ENCODE results near the gene RARRES2. TPM values are rescaled to one million over a fixed set of nuclear protein-coding genes. Genes with fewer than 3 reads are reported as not detected.

RARRES2 gene
- total RNA-seq, 2 donors from 2014 or later = not detected

GRCh38 chr7:150360363-150361058, 19.1 kb upstream of the RARRES2 start:
- no peaks in the 10 kb centered on the region for H3K27me3 Mint-ChIP-seq
- H3K4me1 Mint-ChIP-seq = peaks cover 19% of the 10 kb centered on the region
- H3K27ac Mint-ChIP-seq = peak overlapping the region; percentile 63
- no peak overlapping the region for H3K4me3 Mint-ChIP-seq
- no peaks in the 10 kb centered on the region for H3K36me3 Mint-ChIP-seq (ENCODE audit: low read depth)
- H3K9me3 Mint-ChIP-seq = no peaks in the 10 kb centered on the region
- no peak for ATAC-seq (replicated peaks)

DNA sequence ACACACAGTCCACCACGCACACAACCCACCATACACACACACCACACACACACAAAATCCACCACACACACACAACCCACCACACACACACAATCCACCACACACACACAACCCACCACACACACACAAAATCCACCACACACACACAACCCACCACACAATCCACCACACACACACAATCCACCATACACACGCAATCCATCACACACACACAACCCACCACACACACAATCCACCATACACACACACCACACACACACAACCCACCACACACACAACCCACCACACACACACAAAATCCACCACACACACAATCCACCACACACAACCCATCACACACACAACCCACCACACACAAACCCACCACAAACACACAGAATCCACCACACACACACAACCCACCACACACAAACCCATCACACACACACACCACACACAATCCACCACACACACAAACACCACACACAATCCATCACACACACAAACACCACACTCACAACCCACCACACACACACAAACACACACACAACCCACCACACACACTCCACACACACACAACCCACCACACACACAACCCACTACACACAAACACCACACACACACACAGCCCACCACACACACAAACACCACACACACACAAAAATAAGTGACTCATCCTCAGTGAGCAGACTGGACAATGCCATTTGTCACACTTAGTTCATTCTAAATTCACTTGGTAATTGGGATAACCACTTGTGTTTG, 18.4 kb upstream of the RARRES2 start:
- Mint-ChIP-seq H3K27me3 (no peaks in the 10 kb centered on the region), H3K27ac (peak overlapping the region; percentile 63), H3K4me3 (no peak overlapping the region), H3K4me1 (peaks cover 19% of the 10 kb centered on the region), H3K36me3 (ENCODE audit: low read depth) (no peaks in the 10 kb centered on the region), H3K9me3 (no peaks in the 10 kb centered on the region)
- no peak for ATAC-seq (replicated peaks)

- H3K4me1 Mint-ChIP-seq = peaks cover 19% of the 10 kb centered on the region
- H3K4me3 Mint-ChIP-seq = no peak overlapping the region
- ATAC-seq (replicated peaks) = no peak
- H3K27ac Mint-ChIP-seq = no peak overlapping the region
- no peaks in the 10 kb centered on the region for H3K36me3 Mint-ChIP-seq (ENCODE audit: low read depth)
- H3K9me3 Mint-ChIP-seq = no peaks in the 10 kb centered on the region
- no peaks in the 10 kb centered on the region for H3K27me3 Mint-ChIP-seq
Measured at GRCh38 chr7:150358988-150359621, 17.7 kb upstream of the RARRES2 start.

DNA sequence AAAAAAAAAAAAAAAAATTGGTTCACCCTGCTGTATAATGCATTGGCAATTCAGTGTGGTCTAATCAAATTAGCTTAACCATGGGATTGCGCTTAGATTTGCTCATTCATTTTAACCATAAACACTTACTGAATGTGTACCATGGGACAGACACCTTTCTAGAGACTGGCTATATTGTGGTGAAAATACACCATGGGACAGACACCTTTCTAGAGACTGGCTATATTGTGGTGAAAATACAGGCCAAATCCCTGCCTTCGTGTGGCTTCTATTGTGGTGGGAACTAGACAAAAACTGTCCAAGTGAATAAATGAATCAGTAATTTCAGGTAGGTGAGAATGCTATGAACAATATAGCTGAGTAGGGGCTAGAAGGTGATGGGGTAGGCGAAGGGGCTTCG, 17.0 kb upstream of the RARRES2 start:
- ATAC-seq (replicated peaks) = peak; percentile 28

DNA sequence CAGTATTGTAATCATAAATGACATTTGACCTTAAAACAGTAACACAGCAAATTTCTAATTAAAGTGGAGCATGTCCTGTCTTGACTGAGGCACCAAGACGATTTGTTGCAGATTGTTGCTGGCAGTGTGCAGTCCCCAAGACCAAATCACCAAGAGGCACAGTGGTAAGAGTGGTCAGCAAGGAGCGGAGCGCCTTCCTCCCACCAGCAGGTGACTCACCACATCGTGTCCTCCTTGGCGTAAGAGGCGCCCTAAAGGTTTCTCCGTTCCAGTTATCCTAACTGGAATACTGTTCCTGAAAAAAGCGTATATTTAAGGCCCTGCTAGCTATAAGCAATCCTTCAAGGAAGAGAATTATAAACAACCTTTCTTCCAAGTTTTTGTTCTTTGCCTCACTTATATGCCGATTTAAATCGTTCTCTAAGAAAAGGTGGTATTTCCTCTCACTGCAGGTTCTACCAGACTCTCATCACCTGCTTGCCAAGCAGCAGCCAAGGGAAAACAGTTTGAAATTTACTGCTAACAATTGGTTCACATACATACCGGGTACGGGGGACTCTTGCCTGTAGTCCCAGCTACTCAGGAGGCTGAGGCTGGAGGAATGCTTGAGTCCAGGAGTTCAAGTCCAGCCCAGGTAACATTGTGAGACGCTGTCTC, 16.5 kb upstream of the RARRES2 start:
- peak overlapping the region; percentile 83 for H3K27ac Mint-ChIP-seq
- no peaks in the 10 kb centered on the region for H3K27me3 Mint-ChIP-seq
- peaks cover 19% of the 10 kb centered on the region for H3K4me1 Mint-ChIP-seq
- ATAC-seq (replicated peaks) = peak; percentile 56
- H3K9me3 Mint-ChIP-seq = no peaks in the 10 kb centered on the region
- peak overlapping the region; percentile 79 for H3K4me3 Mint-ChIP-seq
- H3K36me3 Mint-ChIP-seq (ENCODE audit: low read depth) = no peaks in the 10 kb centered on the region

More for the DNA sequence above, 17.0 kb upstream of the RARRES2 start:
- no peak overlapping the region for H3K27ac Mint-ChIP-seq
- H3K4me1 Mint-ChIP-seq = peaks cover 19% of the 10 kb centered on the region
- no peaks in the 10 kb centered on the region for H3K9me3 Mint-ChIP-seq
- no peaks in the 10 kb centered on the region for H3K27me3 Mint-ChIP-seq
- peak overlapping the region; percentile 79 for H3K4me3 Mint-ChIP-seq
- H3K36me3 Mint-ChIP-seq (ENCODE audit: low read depth) = no peaks in the 10 kb centered on the region

DNA sequence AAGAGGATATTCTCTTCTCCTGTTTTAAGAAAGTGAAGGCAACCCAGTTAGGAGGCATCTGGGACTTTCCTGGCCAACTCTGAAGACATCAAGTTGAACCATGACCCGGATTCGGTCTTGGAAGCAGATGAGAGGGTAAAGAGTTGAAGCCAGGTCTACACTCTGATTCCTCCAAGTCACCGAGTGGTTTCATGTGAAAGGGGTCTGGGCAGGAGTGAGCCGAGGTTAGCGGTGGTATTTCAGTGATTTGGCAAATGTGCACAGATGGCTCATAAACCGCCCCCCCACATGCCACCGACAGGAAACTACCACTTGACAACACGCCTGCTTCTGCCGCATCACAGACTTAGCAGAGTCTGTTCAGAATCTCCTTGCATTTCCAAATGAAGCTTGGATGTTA, 15.8 kb upstream of the RARRES2 start:
- peak; percentile 84 for ATAC-seq (replicated peaks)
- Mint-ChIP-seq H3K4me3 (peak overlapping the region; percentile 79), H3K36me3 (ENCODE audit: low read depth) (no peaks in the 10 kb centered on the region), H3K4me1 (peaks cover 19% of the 10 kb centered on the region), H3K27me3 (no peaks in the 10 kb centered on the region), H3K9me3 (no peaks in the 10 kb centered on the region), H3K27ac (peak overlapping the region; percentile 83)

- H3K27me3 Mint-ChIP-seq = no peaks in the 10 kb centered on the region
- peaks cover 19% of the 10 kb centered on the region for H3K4me1 Mint-ChIP-seq
- H3K9me3 Mint-ChIP-seq = no peaks in the 10 kb centered on the region
- peak overlapping the region; percentile 79 for H3K4me3 Mint-ChIP-seq
- peak overlapping the region; percentile 17 for H3K27ac Mint-ChIP-seq
- no peak for ATAC-seq (replicated peaks)
- H3K36me3 Mint-ChIP-seq (ENCODE audit: low read depth) = no peaks in the 10 kb centered on the region
Measured at GRCh38 chr7:150356265-150356897, 15.0 kb upstream of the RARRES2 start.

DNA sequence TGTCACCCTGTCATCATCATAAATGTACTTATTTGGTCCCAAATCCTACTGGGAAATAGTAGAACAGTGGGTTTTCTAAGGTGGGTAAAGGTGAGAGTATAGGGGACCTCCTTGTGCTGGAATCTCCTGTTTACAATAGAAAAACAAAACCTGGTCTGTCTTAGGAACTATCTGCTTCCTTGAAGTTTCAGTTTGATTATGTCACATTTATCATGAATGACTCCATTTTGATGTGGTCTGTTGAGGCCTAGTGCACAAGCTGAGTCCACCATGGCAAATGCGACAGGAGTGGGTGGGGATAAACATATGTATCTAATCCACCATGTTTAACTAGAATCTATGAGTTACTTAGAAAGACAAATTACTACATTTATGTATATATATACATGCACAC, 14.2 kb upstream of the RARRES2 start:
- no peak overlapping the region for H3K4me3 Mint-ChIP-seq
- no peaks in the 10 kb centered on the region for H3K9me3 Mint-ChIP-seq
- H3K27ac Mint-ChIP-seq = no peak overlapping the region
- no peaks in the 10 kb centered on the region for H3K27me3 Mint-ChIP-seq
- no peak for ATAC-seq (replicated peaks)
- H3K4me1 Mint-ChIP-seq = peaks cover 19% of the 10 kb centered on the region
- no peaks in the 10 kb centered on the region for H3K36me3 Mint-ChIP-seq (ENCODE audit: low read depth)

DNA sequence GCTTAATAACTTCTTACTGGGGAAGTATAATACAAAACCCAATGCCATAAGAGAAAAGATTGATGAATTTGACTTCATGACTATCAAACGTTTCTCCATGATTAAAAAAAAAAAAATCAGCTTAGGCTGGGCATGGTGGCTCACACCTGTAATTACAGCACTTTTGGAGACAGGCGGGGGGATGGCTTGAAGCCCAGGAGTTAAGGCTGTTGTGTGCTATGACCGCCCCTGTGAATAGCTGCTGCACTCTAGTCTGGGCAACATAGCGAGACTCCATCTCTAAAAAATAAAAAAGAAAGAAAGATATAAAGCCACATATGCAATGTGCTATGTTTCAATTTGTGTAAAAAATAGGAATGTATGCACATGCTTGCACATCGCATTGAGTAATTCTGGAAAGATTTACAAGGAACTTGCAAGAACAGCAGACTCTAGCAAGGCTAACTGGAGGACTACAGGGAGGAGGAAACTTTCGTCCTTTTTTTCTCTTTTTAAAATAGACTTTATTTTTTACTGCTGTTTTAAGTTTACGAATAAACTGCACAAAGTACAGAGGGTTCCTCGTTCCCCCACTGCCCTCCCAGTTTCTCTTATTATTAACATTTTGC, 10.3 kb upstream of the RARRES2 start:
- no peaks in the 10 kb centered on the region for H3K27me3 Mint-ChIP-seq
- no peak overlapping the region for H3K27ac Mint-ChIP-seq
- no peak for ATAC-seq (replicated peaks)
- H3K4me1 Mint-ChIP-seq = no peaks in the 10 kb centered on the region
- no peak overlapping the region for H3K4me3 Mint-ChIP-seq
- no peaks in the 10 kb centered on the region for H3K9me3 Mint-ChIP-seq
- no peaks in the 10 kb centered on the region for H3K36me3 Mint-ChIP-seq (ENCODE audit: low read depth)

DNA sequence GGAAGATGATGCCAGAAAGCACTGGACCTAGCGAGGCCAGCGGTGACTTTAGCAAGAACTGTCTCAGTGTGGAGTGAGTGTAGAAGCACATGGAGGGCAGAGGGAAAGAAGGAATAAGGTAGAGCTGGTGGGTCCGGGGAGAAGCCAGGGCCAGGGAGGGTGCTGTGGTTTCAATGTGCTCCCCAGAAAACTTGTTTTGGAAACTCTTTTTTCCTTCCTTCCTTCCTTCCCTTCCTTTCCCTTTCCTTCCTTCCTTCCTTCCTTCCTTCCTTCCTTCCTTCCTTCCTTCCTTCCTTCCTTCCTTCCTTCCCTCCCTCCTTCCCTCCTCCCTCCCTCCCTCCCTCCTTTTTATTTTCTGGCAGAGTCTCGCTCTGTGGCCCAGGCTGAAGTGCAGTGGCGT, 5.5 kb upstream of the RARRES2 start:
- Mint-ChIP-seq H3K27me3 (peaks cover 16% of the 10 kb centered on the region), H3K4me1 (no peaks in the 10 kb centered on the region), H3K27ac (no peak overlapping the region), H3K36me3 (ENCODE audit: low read depth) (no peaks in the 10 kb centered on the region), H3K4me3 (no peak overlapping the region), H3K9me3 (no peaks in the 10 kb centered on the region)
- no peak for ATAC-seq (replicated peaks)

GRCh38 chr7:150345012-150345411, 3.6 kb upstream of the RARRES2 start:
- H3K36me3 Mint-ChIP-seq (ENCODE audit: low read depth) = no peaks in the 10 kb centered on the region
- no peaks in the 10 kb centered on the region for H3K9me3 Mint-ChIP-seq
- no peaks in the 10 kb centered on the region for H3K4me1 Mint-ChIP-seq
- no peak overlapping the region for H3K4me3 Mint-ChIP-seq
- H3K27me3 Mint-ChIP-seq = peaks cover 19% of the 10 kb centered on the region
- H3K27ac Mint-ChIP-seq = no peak overlapping the region
- ATAC-seq (replicated peaks) = no peak

- no peaks in the 10 kb centered on the region for H3K4me1 Mint-ChIP-seq
- peaks cover 25% of the 10 kb centered on the region for H3K27me3 Mint-ChIP-seq
- H3K4me3 Mint-ChIP-seq = no peak overlapping the region
- no peak overlapping the region for H3K27ac Mint-ChIP-seq
- H3K36me3 Mint-ChIP-seq (ENCODE audit: low read depth) = no peaks in the 10 kb centered on the region
- no peak for ATAC-seq (replicated peaks)
- H3K9me3 Mint-ChIP-seq = no peaks in the 10 kb centered on the region
Measured at GRCh38 chr7:150344299-150344698, 2.9 kb upstream of the RARRES2 start.

DNA sequence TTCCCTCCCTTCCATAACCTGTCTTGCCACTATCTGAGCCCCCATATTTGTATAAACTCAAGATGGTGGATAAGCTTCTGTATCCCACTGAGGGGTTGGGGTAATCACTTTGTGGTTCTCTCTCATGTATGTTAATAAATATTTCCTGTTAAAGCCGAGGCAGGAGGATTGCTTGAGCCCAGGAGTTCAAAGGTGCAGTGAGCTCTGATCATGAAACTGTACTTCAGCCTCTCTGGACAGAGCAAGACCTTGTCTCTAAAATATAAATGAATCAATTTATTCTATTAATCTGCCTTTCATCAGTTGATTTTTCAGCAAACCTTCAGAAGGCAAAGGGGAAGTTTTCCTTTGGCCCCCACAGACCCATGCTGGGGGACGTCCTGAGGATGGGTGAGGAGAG, 1.8 kb upstream of the RARRES2 start:
- no peak for ATAC-seq (replicated peaks)
- no peaks in the 10 kb centered on the region for H3K9me3 Mint-ChIP-seq
- no peaks in the 10 kb centered on the region for H3K4me1 Mint-ChIP-seq
- H3K4me3 Mint-ChIP-seq = no peak overlapping the region
- peaks cover 25% of the 10 kb centered on the region for H3K27me3 Mint-ChIP-seq
- H3K27ac Mint-ChIP-seq = no peak overlapping the region
- H3K36me3 Mint-ChIP-seq (ENCODE audit: low read depth) = no peaks in the 10 kb centered on the region

DNA sequence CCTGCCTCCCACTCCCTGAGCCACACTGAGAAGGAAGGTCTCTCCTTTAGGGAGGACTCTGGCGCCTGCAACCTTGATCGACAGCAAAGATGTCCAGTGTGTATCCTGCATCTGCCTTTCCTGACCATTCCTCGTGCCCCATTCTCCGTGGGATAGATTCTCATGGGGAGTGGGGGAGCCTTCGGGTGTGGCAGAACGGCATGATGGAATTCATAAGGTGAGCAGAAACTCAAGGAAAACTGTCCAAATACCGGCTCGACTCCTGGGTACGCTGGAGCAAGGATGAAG, 636 bp upstream of the RARRES2 start:
- Mint-ChIP-seq H3K4me1 (no peaks in the 10 kb centered on the region), H3K9me3 (no peaks in the 10 kb centered on the region), H3K27me3 (peaks cover 25% of the 10 kb centered on the region), H3K36me3 (ENCODE audit: low read depth) (peaks cover 11% of the 10 kb centered on the region), H3K27ac (no peak overlapping the region), H3K4me3 (no peak overlapping the region)
- no peak for ATAC-seq (replicated peaks)
